ENCODE data around the gene DHRS2.
A peak's percentile ranks its signal among the peaks of the same experiment; 100 is the strongest.
"Not testable (repeated sequence)": the region's sequence is repeated elsewhere in the genome, so short reads cannot be mapped to it uniquely, and the experiment has no call there.

The DHRS2 gene, protein sequence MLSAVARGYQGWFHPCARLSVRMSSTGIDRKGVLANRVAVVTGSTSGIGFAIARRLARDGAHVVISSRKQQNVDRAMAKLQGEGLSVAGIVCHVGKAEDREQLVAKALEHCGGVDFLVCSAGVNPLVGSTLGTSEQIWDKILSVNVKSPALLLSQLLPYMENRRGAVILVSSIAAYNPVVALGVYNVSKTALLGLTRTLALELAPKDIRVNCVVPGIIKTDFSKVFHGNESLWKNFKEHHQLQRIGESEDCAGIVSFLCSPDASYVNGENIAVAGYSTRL

DNA sequence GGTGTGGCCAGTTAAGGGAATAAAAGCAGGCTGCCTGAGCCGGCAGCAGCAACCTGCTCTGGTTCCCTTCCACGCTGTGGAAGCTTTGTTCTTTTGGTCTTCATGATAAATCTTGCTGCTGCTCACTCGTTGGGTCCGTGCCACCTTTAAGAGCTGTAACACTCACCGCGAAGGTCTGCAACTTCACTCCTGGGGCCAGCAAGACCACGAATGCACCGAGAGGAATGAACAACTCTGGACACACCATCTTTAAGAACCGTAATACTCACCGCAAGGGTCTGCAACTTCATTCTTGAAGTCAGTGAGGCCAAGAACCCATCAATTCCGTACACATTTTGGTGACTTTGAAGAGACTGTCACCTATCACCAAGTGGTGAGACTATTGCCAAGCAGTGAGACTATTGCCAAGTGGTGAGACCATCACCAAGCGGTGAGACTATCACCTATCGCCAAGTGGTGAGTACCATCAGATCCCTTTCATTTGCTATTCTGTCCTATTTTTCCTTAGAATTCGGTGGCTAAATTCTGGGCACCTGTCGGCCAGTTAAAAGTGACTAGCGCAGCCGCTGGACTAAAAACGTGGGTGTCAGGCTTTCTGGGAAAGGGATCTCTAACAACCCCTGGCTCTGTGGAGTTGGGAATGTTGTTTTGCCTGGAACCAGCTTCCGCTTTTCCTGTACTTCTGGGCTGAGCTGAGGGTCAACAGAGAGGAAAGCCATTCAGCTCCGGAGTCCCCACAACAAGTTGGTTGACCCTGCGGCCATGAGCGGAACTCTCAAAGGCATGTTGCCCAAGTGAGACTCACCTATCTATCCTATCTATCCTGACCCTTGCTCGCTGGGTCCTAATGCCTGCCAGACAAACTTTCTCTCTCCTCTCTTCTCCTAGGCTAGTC lies at the start of gene DHRS2:
TSS of gene DHRS2 (plus strand) at position 48 of the 895 bp plus-strand sequence. CDS start 2,501 bp downstream, outside the sequence.
- TF ChIP-seq, protein P1, sequence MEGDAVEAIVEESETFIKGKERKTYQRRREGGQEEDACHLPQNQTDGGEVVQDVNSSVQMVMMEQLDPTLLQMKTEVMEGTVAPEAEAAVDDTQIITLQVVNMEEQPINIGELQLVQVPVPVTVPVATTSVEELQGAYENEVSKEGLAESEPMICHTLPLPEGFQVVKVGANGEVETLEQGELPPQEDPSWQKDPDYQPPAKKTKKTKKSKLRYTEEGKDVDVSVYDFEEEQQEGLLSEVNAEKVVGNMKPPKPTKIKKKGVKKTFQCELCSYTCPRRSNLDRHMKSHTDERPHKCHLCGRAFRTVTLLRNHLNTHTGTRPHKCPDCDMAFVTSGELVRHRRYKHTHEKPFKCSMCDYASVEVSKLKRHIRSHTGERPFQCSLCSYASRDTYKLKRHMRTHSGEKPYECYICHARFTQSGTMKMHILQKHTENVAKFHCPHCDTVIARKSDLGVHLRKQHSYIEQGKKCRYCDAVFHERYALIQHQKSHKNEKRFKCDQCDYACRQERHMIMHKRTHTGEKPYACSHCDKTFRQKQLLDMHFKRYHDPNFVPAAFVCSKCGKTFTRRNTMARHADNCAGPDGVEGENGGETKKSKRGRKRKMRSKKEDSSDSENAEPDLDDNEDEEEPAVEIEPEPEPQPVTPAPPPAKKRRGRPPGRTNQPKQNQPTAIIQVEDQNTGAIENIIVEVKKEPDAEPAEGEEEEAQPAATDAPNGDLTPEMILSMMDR (IDR thresholded peaks at IDR 0.05; ENCODE audit: low read depth, low read length, missing control alignments): no peak
- H3K27ac ChIP-seq: no peak within 1 kb of the TSS
- in situ Hi-C loops (cut with HindIII; ENCODE audit: low pct_ligation_motif_present, low sequenced_read_pairs): no loop called here
- H3K27me3 ChIP-seq (replicated peaks): no peaks in the 10 kb centered on the region
- no peak for DNase-seq
- H3K4me3 ChIP-seq (ENCODE audit: low read depth, low read length): no peak within 1 kb of the TSS
- no peaks in the 10 kb centered on the region for H3K36me3 ChIP-seq (replicated peaks)

DNA sequence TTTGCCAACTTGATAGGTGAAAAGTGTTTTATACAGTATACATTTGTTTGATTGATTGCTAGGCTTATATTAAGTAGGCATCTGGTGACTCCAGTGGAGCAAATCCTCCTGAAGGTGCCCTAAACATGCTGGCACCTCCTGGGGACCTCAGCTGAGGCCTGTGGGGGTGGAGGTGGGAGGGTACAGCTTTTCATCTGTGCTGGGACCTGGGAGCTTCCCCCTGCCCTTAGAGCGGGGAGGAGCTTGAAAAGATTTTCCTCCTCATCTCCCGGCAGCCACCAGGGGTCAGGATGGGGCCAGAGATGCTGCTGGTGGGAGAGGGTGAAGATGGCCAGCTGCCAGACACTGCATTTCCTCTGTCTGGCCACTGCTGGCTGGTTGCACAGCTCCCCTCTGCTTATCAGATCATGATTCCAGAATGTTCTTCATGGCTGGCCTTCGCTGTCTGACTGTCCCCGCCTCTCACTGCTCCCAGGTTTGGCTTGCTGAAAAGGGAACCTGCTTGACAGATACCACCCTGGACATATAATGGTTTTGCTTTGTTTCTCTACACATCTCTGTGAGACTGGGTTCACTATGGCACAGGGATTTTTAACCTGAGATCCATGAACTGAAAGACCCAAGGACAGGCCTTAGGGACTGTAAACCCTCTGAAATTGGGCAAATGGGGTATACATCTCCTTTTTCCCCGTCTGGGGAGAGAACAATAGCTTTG lies 47.1 kb upstream of the DHRS2 start:
- Histone ChIP-seq H3K36me3 (replicated peaks) (no peaks in the 10 kb centered on the region), H3K4me3 (ENCODE audit: low read depth, low read length) (no peak overlapping the region), H3K27me3 (replicated peaks) (no peaks in the 10 kb centered on the region), H3K27ac (no peak overlapping the region)
- in situ Hi-C loops (cut with HindIII; ENCODE audit: low pct_ligation_motif_present, low sequenced_read_pairs): no loop called here
- TF ChIP-seq, protein P1 (IDR thresholded peaks at IDR 0.05; ENCODE audit: low read depth, low read length, missing control alignments): peak; percentile 90
- peak; percentile 91 for DNase-seq

DNA sequence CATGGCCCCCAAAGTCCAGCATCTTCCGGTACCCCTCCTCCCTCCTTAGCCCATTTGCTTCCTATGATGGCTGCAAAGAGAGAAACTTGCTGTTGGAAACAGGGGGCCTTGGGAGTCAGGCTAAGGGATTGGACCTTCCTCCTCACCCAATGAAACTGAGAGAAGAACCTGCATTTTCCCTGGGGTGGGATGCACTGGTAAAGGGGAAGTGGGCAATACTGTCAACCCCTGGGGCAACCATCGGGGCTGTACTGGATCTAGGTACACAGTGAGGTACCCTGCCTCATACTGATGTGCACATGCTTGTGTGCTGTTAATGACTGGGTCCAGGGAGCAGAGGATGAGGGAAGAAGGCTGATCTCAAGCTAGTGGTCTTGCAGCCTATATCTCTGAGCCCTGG lies 46.6 kb upstream of the DHRS2 start:
- Histone ChIP-seq H3K27ac (no peak overlapping the region), H3K27me3 (replicated peaks) (no peaks in the 10 kb centered on the region), H3K36me3 (replicated peaks) (no peaks in the 10 kb centered on the region), H3K4me3 (ENCODE audit: low read depth, low read length) (no peak overlapping the region)
- in situ Hi-C loops (cut with HindIII; ENCODE audit: low pct_ligation_motif_present, low sequenced_read_pairs): no loop called here
- TF ChIP-seq, protein P1 (IDR thresholded peaks at IDR 0.05; ENCODE audit: low read depth, low read length, missing control alignments): no peak
- DNase-seq: no peak

DNA sequence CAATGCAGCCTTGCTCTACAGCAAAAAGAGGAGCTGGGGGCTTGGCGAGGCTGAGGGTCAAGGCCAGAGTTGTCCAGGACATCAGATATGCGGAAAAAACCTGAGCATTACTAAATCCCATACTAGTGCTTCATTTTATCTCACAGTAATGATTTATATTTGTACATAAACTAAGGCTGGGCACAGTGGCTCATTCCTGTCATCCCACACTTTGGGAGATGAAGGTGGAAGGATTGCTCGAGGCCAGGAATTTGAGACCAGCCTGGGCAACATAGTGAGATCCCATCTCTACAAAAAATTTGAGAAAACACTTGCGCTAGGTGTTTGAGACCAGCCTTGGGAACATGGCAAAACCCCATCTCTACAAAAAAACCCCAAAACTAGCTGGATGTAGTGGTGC lies 46.0 kb upstream of the DHRS2 start:
- DNase-seq: no peak
- in situ Hi-C loops (cut with HindIII; ENCODE audit: low pct_ligation_motif_present, low sequenced_read_pairs): no loop called here
- no peak overlapping the region for H3K27ac ChIP-seq
- no peaks in the 10 kb centered on the region for H3K27me3 ChIP-seq (replicated peaks)
- TF ChIP-seq, protein P1 (IDR thresholded peaks at IDR 0.05; ENCODE audit: low read depth, low read length, missing control alignments): no peak
- no peak overlapping the region for H3K4me3 ChIP-seq (ENCODE audit: low read depth, low read length)
- H3K36me3 ChIP-seq (replicated peaks): no peaks in the 10 kb centered on the region

DNA sequence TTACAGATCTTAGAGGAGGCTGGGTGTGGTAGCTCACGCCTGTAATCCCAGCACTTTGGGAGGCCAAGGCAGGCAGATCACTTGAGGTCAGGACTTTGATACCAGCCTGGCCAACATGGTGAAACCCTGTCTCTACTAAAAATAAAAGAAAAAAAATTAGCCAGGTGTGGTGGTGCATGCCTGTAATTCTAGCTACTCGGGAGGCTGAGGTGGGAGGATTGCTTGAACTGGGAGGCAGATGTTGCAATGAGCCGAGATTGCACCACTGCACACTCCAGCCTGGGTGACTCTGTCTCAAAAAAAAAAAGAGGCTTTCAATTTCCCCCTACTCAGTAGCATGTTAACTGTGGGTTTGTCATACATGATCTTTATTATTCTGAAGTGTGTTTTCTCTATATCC lies 42.0 kb upstream of the DHRS2 start:
- in situ Hi-C loops (cut with HindIII; ENCODE audit: low pct_ligation_motif_present, low sequenced_read_pairs); H3K4me3 ChIP-seq (ENCODE audit: low read depth, low read length); DNase-seq; H3K36me3 ChIP-seq (replicated peaks); H3K27ac ChIP-seq; H3K27me3 ChIP-seq (replicated peaks): not testable (repeated sequence)

DNA sequence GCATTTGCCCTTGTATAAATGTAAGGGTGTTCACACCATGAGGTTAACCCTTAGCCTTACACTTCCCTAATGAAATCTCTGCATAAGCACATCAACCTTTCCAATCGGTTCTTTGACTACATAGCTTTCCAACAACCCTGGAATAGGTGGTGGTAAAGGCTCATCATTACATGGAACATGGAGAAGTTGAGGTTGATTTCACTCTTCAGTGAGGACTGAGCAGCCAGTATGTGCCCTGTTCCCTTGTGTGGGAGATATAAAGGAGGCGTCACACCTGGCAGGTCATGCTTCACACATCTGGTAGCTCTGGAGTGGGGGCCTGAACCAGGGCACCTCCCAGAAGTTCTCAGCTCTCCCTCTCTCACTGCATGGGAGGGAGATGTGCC lies 35.8 kb upstream of the DHRS2 start:
- in situ Hi-C loops (cut with HindIII; ENCODE audit: low pct_ligation_motif_present, low sequenced_read_pairs): no loop called here
- DNase-seq: no peak
- no peak overlapping the region for H3K4me3 ChIP-seq (ENCODE audit: low read depth, low read length)
- TF ChIP-seq, protein P1 (IDR thresholded peaks at IDR 0.05; ENCODE audit: low read depth, low read length, missing control alignments): no peak
- no peaks in the 10 kb centered on the region for H3K36me3 ChIP-seq (replicated peaks)
- H3K27ac ChIP-seq: no peak overlapping the region
- H3K27me3 ChIP-seq (replicated peaks): no peaks in the 10 kb centered on the region
